Right lobe of liver (tissue), 6 donors: ENCODE data around the gene CYP27B1. TPM values are rescaled to one million over a fixed set of nuclear protein-coding genes. Genes with fewer than 3 reads are reported as not detected.

ENCODE experiments used
- ATAC-seq, 4 donors: fragments of 200-7000 bp; cut with Tn5 transposase; one replicate each; pipeline ENCODE4 v1.9.1; 2020; ENCODE audit warnings: mild to moderate bottlenecking in 4 of 4, moderate library complexity in 4 of 4
- DNase-seq, 3 donors: peaks; one replicate each; pipeline ENCODE4 v3.0.0-alpha.2; 2020
- H3K27ac ChIP-seq, 3 donors: fragments of 200-600 bp; one replicate each; pipeline ENCODE4 v1.8.0; 2022
- H3K27me3 ChIP-seq, 2 donors: fragments of 200-600 bp; one replicate each; pipeline ENCODE4 v1.8.0; 2022
- H3K36me3 ChIP-seq, 4 donors: fragments of 200-600 bp; sonication (generic) in 1 of 4; one replicate each; pipeline versions ENCODE4 v1.5.1 to v1.8.0; 2017 to 2022; ENCODE audit warnings: control low read depth in 1 of 4
- H3K4me1 ChIP-seq, 4 donors: fragments of 200-600 bp; sonication (generic) in 1 of 4; one replicate each; pipeline versions ENCODE4 v1.5.1 to v1.8.0; 2017 to 2022; ENCODE audit warnings: control low read depth in 1 of 4
- H3K4me3 ChIP-seq, 3 donors: fragments of 200-600 bp; one replicate each; pipeline ENCODE4 v1.8.0; 2022
- H3K9me3 ChIP-seq, 4 donors: fragments of 200-600 bp; sonication (generic) in 1 of 4; one replicate each; pipeline versions ENCODE4 v1.5.1 to v1.8.0; 2017 to 2022; ENCODE audit warnings: control low read depth in 1 of 4
- CTCF ChIP-seq, 4 donors: fragments of 200-600 bp in 3 of 4; fragments of 450-650 bp in 1 of 4; IDR thresholded peaks; one replicate each; pipeline versions ENCODE4 v1.5.1 to v1.8.0; 2016 to 2022; ENCODE audit warnings: antibody characterized with exemption in 4 of 4, mild to moderate bottlenecking in 2 of 4
- POLR2A ChIP-seq: fragments of 450-650 bp; IDR thresholded peaks from one replicate; pipeline ENCODE4 v1.6.1; 2017; ENCODE audit warnings: antibody characterized with exemption, mild to moderate bottlenecking
- WGBS: methylation state at CpG from one replicate; pipeline ENCODE4 v1.1.6; 2018; ENCODE audit warnings: low coverage, low lambda C conversion rate; ENCODE audit not compliant: insufficient coverage; ENCODE audit errors: missing lambda C conversion rate; 5-methylcytosine and 5-hydroxymethylcytosine counted together
- intact Hi-C, 2 donors: fragments of 100-400 bp; cut with DNase I; formaldehyde crosslinking; loops; one replicate each; pipeline versions ENCODE4 v1.11.2 to v1.14.1; 2022
- total RNA-seq, 6 experiments: library from RNA; depleted of rRNA in 2 of 6; stranded (reverse); fragments of >200 nt in 2 of 6; fragmentation: NEBNext Ultra II Directional in 3 of 6; extraction: Animal tissue kit (Norgen Biotek cat#: 25700) in 3 of 6; gene quantifications; one replicate each; pipeline versions ENCODE4 v1.1.0 to v1.2.4, GENCODE V29; 2016 to 2023
- donor health status: DM: no; HTN: yes; CAD: no.
- donor health status: DM: no; HTN: no; CAD: no.
- donor health status: DM: no; HTN: no; CAD: no.
- donor health status: DM: no; HTN: yes; CAD: no.
- donor health status: DM: no; HTN: yes; CAD: no.

CYP27B1 gene
- total RNA-seq, 6 experiments from 2014 or later, result 0.25 to 1.4 (median 0.81) TPM

GRCh38 chr12:57744777-57745484, 21.9 kb downstream of the CYP27B1 start, which contains the start of gene TSPAN31:
Gene TSPAN31, plus strand, starts transcription at chr12:57745039. Its CDS starts 116 bp downstream, at chr12:57745155.
- DNase-seq (peak; percentile 96 to 98 (median 97)), ATAC-seq (peak; percentile 91 to 96 (median 95))
- under 1% methylated on average over 22 of the region's 29 CpGs for WGBS
- no peaks in the 10 kb centered on the region for H3K27me3 ChIP-seq
- no peaks in the 10 kb centered on the region for H3K9me3 ChIP-seq
- H3K27ac ChIP-seq, result peak within 1 kb of the TSS; percentile 76 to 94 (median 93)
- peak within 1 kb of the TSS; percentile 73 to 82 (median 78) for H3K4me3 ChIP-seq
- TF ChIP-seq CTCF (IDR thresholded peaks at IDR 0.05) (no peak), POLR2A (peak; percentile 56)
- intact Hi-C loops, result no loop called here
- H3K36me3 ChIP-seq, result peaks cover 0 to 25% (median 13%) of the 10 kb centered on the region in 4 donors
- peaks cover 0 to 8% (median 0%) of the 10 kb centered on the region in 4 donors for H3K4me1 ChIP-seq

GRCh38 chr12:57744194-57744776, 22.6 kb downstream of the CYP27B1 start:
- Histone ChIP-seq H3K27me3 (no peaks in the 10 kb centered on the region), H3K27ac (peak overlapping the region; percentile 76 to 94 (median 93)), H3K4me1 (peaks cover 0 to 8% (median 0%) of the 10 kb centered on the region in 4 donors), H3K4me3 (peak overlapping the region; percentile 73 to 82 (median 78)), H3K36me3 (peaks cover 0 to 25% (median 13%) of the 10 kb centered on the region in 4 donors), H3K9me3 (no peaks in the 10 kb centered on the region)
- intact Hi-C loops, result no loop called here
- DNase-seq (peak; percentile 62 to 75 (median 72)), ATAC-seq (peak; percentile 57 to 67 (median 60))
- TF ChIP-seq CTCF (IDR thresholded peaks at IDR 0.05) (no peak), POLR2A (no peak)
- WGBS, result 13% methylated on average over 18 of the region's 21 CpGs

- no peaks in the 10 kb centered on the region for H3K9me3 ChIP-seq
- peaks cover 0 to 8% (median 0%) of the 10 kb centered on the region in 4 donors for H3K4me1 ChIP-seq
Measured at GRCh38 chr12:57743769-57744168, 23.1 kb downstream of the CYP27B1 start.

More at GRCh38 chr12:57743769-57744168, 23.1 kb downstream of the CYP27B1 start:
- Histone ChIP-seq H3K4me3 (no peak overlapping the region), H3K27ac (no peak overlapping the region), H3K27me3 (no peaks in the 10 kb centered on the region), H3K36me3 (peaks cover 0 to 22% (median 12%) of the 10 kb centered on the region in 4 donors)
- ATAC-seq (no peak), DNase-seq (no peak)
- TF ChIP-seq CTCF (IDR thresholded peaks at IDR 0.05) (no peak), POLR2A (no peak)
- 68% methylated on average over 2 of the region's 2 CpGs for WGBS
- intact Hi-C loops, result no loop called here
